CD4-positive, CD25-positive, alpha-beta regulatory T cell (primary cell): ENCODE measurements around the gene C3orf85. TPM values are rescaled to one million over a fixed set of nuclear protein-coding genes. Genes with fewer than 3 reads are reported as not detected.

Experiments
- ATAC-seq, 2 donors: fragments of 150-1000 bp; cut with Tn5 transposase; one replicate each; pipeline ENCODE4 v1.10.0; 2021; ENCODE audit warnings: low read depth in 2 of 2, moderate number of reproducible peaks in 2 of 2, moderate library complexity in 1 of 2
- DNase-seq, 3 donors: peaks; one replicate each; pipeline versions ENCODE4 v3.0.0 to v3.0.0-alpha.2; 2012 to 2022; ENCODE audit warnings: mixed read lengths in 1 of 3
- H3K27ac ChIP-seq: one replicate; pipeline ENCODE4 v1.7.0; 2013; ENCODE audit warnings: mild to moderate bottlenecking, low read length; ENCODE audit not compliant: insufficient read depth, poor library complexity, severe bottlenecking
- H3K27me3 ChIP-seq: one replicate; pipeline ENCODE4 v1.7.0; 2013; ENCODE audit warnings: low read length; ENCODE audit not compliant: control insufficient read depth, insufficient read depth
- H3K36me3 ChIP-seq: one replicate; pipeline ENCODE4 v1.7.0; 2013; ENCODE audit warnings: mild to moderate bottlenecking, low read length, moderate library complexity; ENCODE audit not compliant: control insufficient read depth, insufficient read depth
- H3K4me1 ChIP-seq: 2 replicates; pipeline ENCODE4 v1.7.0; 2013; ENCODE audit warnings: mild to moderate bottlenecking, low read length; ENCODE audit not compliant: insufficient read depth, control insufficient read depth, poor library complexity, severe bottlenecking
- H3K4me3 ChIP-seq: one replicate; pipeline ENCODE4 v1.7.0; 2013; ENCODE audit warnings: low read depth, mild to moderate bottlenecking, low read length, moderate library complexity
- H3K9me3 ChIP-seq, 2 experiments: 1 replicate in 1 of 2; 2 replicates in 1 of 2; pipeline ENCODE4 v1.7.0; 2013; ENCODE audit warnings: low read length in 2 of 2, mild to moderate bottlenecking in 1 of 2, moderate library complexity in 1 of 2; ENCODE audit not compliant: control insufficient read depth in 2 of 2
- H3K27ac Mint-ChIP-seq, 3 donors: one replicate each; pipeline ENCODE4 v1.8.0; 2020 to 2022; ENCODE audit warnings: mild to moderate bottlenecking in 3 of 3, mixed read lengths in 3 of 3, moderate library complexity in 2 of 3
- H3K27me3 Mint-ChIP-seq: one replicate; pipeline ENCODE4 v1.8.0; 2022; ENCODE audit warnings: mild to moderate bottlenecking, mixed read lengths
- H3K36me3 Mint-ChIP-seq: one replicate; pipeline ENCODE4 v1.8.0; 2020; ENCODE audit warnings: mixed read lengths
- H3K4me1 Mint-ChIP-seq, 4 donors: one replicate each; pipeline ENCODE4 v1.8.0; 2020 to 2022; ENCODE audit warnings: mixed read lengths in 4 of 4, mild to moderate bottlenecking in 1 of 4
- H3K4me3 Mint-ChIP-seq, 4 donors: one replicate each; pipeline ENCODE4 v1.8.0; 2020 to 2022; ENCODE audit warnings: mild to moderate bottlenecking in 4 of 4, mixed read lengths in 4 of 4, moderate library complexity in 3 of 4
- H3K9me3 Mint-ChIP-seq, 7 donors: one replicate each; pipeline ENCODE4 v1.8.0; 2020 to 2022; ENCODE audit warnings: mixed read lengths in 7 of 7, mild to moderate bottlenecking in 3 of 7, moderate library complexity in 2 of 7
- polyA plus RNA-seq, 4 donors: library from polyadenylated mRNA; unstranded; fragments of 300-500 nt; fragmentation: Illumina TruSeq; gene quantifications; one replicate each; pipeline ENCODE4 v1.2.3, GENCODE V29; 2021
- total RNA-seq: library from RNA; stranded (reverse); gene quantifications from one replicate; pipeline ENCODE4 v1.2.3, GENCODE V29; 2022

Gene C3orf85
- total and polyA plus RNA-seq, 5 donors from 2014 or later: not detected

DNA sequence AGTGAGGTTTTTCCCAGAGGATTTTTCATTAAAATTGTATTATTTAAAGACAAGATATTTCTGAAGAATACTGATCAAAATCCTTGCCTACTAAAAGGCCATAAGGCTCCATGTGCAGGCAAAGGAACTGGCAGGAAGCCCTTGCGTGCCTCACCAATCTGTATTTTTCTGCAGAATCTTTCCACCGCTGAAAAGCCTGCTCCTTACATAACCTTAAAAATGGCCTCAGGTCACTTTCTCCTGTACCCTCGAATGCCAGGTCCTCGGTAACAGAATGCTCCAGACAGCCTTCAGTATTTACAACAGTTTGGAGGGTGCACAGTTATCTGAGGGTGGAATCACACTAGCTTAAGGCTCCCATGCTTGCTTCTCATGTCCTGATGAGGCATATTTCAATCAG, 21.8 kb upstream of the C3orf85 start:
- DNase-seq (no peak), ATAC-seq (no peak)
- H3K4me3 ChIP-seq: no peak overlapping the region
- H3K27ac ChIP-seq: no peak overlapping the region
- H3K4me1 Mint-ChIP-seq: no peaks in the 10 kb centered on the region
- no peak overlapping the region for H3K27ac Mint-ChIP-seq
- H3K9me3 Mint-ChIP-seq: peaks cover 0 to 4% (median 0%) of the 10 kb centered on the region in 7 donors
- H3K9me3 ChIP-seq: no peaks in the 10 kb centered on the region
- no peaks in the 10 kb centered on the region for H3K36me3 ChIP-seq
- no peaks in the 10 kb centered on the region for H3K36me3 Mint-ChIP-seq
- H3K4me1 ChIP-seq: no peaks in the 10 kb centered on the region
- H3K27me3 Mint-ChIP-seq: peaks cover 16% of the 10 kb centered on the region
- no peaks in the 10 kb centered on the region for H3K27me3 ChIP-seq
- no peak overlapping the region for H3K4me3 Mint-ChIP-seq

GRCh38 chr3:109115451-109115850, 21.1 kb upstream of the C3orf85 start:
- H3K4me1 ChIP-seq: no peaks in the 10 kb centered on the region
- no peak overlapping the region for H3K27ac Mint-ChIP-seq
- no peaks in the 10 kb centered on the region for H3K4me1 Mint-ChIP-seq
- peaks cover 16% of the 10 kb centered on the region for H3K27me3 Mint-ChIP-seq
- peaks cover 0 to 4% (median 0%) of the 10 kb centered on the region in 7 donors for H3K9me3 Mint-ChIP-seq
- no peaks in the 10 kb centered on the region for H3K9me3 ChIP-seq
- H3K4me3 Mint-ChIP-seq: no peak overlapping the region
- H3K36me3 Mint-ChIP-seq: no peaks in the 10 kb centered on the region
- DNase-seq (no peak), ATAC-seq (no peak)
- no peak overlapping the region for H3K4me3 ChIP-seq
- H3K27ac ChIP-seq: no peak overlapping the region
- H3K36me3 ChIP-seq: no peaks in the 10 kb centered on the region
- no peaks in the 10 kb centered on the region for H3K27me3 ChIP-seq

GRCh38 chr3:109116031-109116430, 20.5 kb upstream of the C3orf85 start:
- Mint-ChIP-seq H3K36me3 (no peaks in the 10 kb centered on the region), H3K9me3 (peaks cover 0 to 4% (median 0%) of the 10 kb centered on the region in 7 donors), H3K4me1 (no peaks in the 10 kb centered on the region), H3K4me3 (no peak overlapping the region), H3K27ac (no peak overlapping the region), H3K27me3 (peaks cover 16% of the 10 kb centered on the region)
- ATAC-seq (no peak), DNase-seq (no peak)
- no peaks in the 10 kb centered on the region for H3K36me3 ChIP-seq
- H3K4me3 ChIP-seq: no peak overlapping the region
- H3K27ac ChIP-seq: no peak overlapping the region
- no peaks in the 10 kb centered on the region for H3K4me1 ChIP-seq
- H3K9me3 ChIP-seq: no peaks in the 10 kb centered on the region
- no peaks in the 10 kb centered on the region for H3K27me3 ChIP-seq

DNA sequence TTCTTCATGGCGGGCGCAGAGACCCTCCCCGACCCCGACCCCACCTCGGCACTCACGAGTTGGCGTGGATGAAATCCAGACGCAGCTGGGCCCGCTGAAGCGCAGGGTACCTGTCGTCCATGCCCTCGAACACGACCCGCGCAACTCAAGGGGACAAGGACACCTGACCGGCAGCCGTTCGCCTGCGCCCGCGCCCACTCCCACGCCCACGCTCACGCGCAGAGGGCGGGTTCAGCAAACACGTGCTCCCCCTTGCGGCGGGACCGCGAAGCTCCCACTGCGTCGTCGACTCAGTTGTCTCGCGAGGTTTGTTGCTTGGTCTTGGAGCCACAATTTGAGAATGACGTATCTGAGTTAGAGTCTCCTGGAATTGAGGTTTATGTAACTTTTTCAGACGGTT, 18.6 kb upstream of the C3orf85 start, which contains the start of gene MORC1:
Gene MORC1, minus strand, starts transcription at position 196 of the 400 bp plus-strand sequence. Its CDS starts 75 bp downstream, at position 121.
- DNase-seq (no peak), ATAC-seq (no peak)
- H3K27ac ChIP-seq: no peak within 1 kb of the TSS
- H3K9me3 ChIP-seq: no peaks in the 10 kb centered on the region
- Mint-ChIP-seq H3K4me1 (no peaks in the 10 kb centered on the region), H3K4me3 (peak within 1 kb of the TSS in 1 of 4 donors; percentile 53), H3K9me3 (peaks cover 0 to 10% (median 0%) of the 10 kb centered on the region in 7 donors), H3K27ac (no peak within 1 kb of the TSS), H3K27me3 (peaks cover 14% of the 10 kb centered on the region), H3K36me3 (no peaks in the 10 kb centered on the region)
- H3K36me3 ChIP-seq: no peaks in the 10 kb centered on the region
- no peaks in the 10 kb centered on the region for H3K27me3 ChIP-seq
- no peak within 1 kb of the TSS for H3K4me3 ChIP-seq
- no peaks in the 10 kb centered on the region for H3K4me1 ChIP-seq

GRCh38 chr3:109118584-109118983, 17.9 kb upstream of the C3orf85 start:
- peaks cover 13% of the 10 kb centered on the region for H3K27me3 Mint-ChIP-seq
- H3K4me1 Mint-ChIP-seq: no peaks in the 10 kb centered on the region
- Histone ChIP-seq H3K4me1 (no peaks in the 10 kb centered on the region), H3K27ac (no peak overlapping the region), H3K27me3 (no peaks in the 10 kb centered on the region), H3K36me3 (no peaks in the 10 kb centered on the region), H3K9me3 (no peaks in the 10 kb centered on the region), H3K4me3 (no peak overlapping the region)
- DNase-seq: no peak
- no peak overlapping the region for H3K27ac Mint-ChIP-seq
- no peak for ATAC-seq
- H3K9me3 Mint-ChIP-seq: peaks cover 0 to 11% (median 0%) of the 10 kb centered on the region in 7 donors
- no peak overlapping the region for H3K4me3 Mint-ChIP-seq
- H3K36me3 Mint-ChIP-seq: no peaks in the 10 kb centered on the region

GRCh38 chr3:109122690-109123089, 13.8 kb upstream of the C3orf85 start:
- H3K4me3 ChIP-seq: no peak overlapping the region
- H3K9me3 ChIP-seq: no peaks in the 10 kb centered on the region
- H3K27me3 ChIP-seq: no peaks in the 10 kb centered on the region
- peaks cover 0 to 11% (median 3%) of the 10 kb centered on the region in 7 donors for H3K9me3 Mint-ChIP-seq
- no peak overlapping the region for H3K27ac Mint-ChIP-seq
- H3K27ac ChIP-seq: no peak overlapping the region
- no peaks in the 10 kb centered on the region for H3K36me3 Mint-ChIP-seq
- H3K36me3 ChIP-seq: no peaks in the 10 kb centered on the region
- H3K4me1 ChIP-seq: no peaks in the 10 kb centered on the region
- no peak for ATAC-seq
- H3K4me3 Mint-ChIP-seq: no peak overlapping the region
- H3K27me3 Mint-ChIP-seq: peaks cover 4% of the 10 kb centered on the region
- H3K4me1 Mint-ChIP-seq: no peaks in the 10 kb centered on the region
- no peak for DNase-seq

- Histone ChIP-seq H3K27me3 (no peaks in the 10 kb centered on the region), H3K36me3 (no peaks in the 10 kb centered on the region), H3K4me3 (no peak overlapping the region), H3K9me3 (no peaks in the 10 kb centered on the region), H3K27ac (no peak overlapping the region), H3K4me1 (no peaks in the 10 kb centered on the region)
- H3K4me3 Mint-ChIP-seq: no peak overlapping the region
- peaks cover 4% of the 10 kb centered on the region for H3K27me3 Mint-ChIP-seq
- H3K4me1 Mint-ChIP-seq: no peaks in the 10 kb centered on the region
- no peak overlapping the region for H3K27ac Mint-ChIP-seq
- DNase-seq (no peak), ATAC-seq (no peak)
- H3K9me3 Mint-ChIP-seq: peaks cover 0 to 10% (median 4%) of the 10 kb centered on the region in 7 donors
- H3K36me3 Mint-ChIP-seq: no peaks in the 10 kb centered on the region
These were observed 10.6 kb upstream of the C3orf85 start for GRCh38 chr3:109125902-109126301.

DNA sequence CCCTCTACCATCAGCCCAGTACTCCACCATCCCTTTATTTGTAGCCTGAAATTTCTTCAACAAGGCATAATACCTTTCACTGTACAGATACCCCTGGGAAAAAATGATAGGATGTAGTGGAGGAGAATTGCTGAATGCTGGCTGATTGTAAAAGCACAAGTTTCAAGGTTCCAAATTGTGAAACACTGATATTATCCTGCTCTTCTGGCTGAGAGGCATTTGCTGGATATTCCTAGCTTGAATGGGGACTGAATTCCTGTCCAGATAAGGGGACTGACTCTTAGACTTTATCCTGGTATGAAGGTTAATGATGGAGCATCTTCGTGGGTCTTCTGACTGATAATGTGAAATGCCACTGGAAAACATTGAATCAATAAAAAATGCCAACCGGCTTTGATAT, 9.0 kb upstream of the C3orf85 start:
- no peak for DNase-seq
- Mint-ChIP-seq H3K4me3 (no peak overlapping the region), H3K27ac (no peak overlapping the region), H3K9me3 (peaks cover 0 to 7% (median 4%) of the 10 kb centered on the region in 7 donors), H3K4me1 (no peaks in the 10 kb centered on the region), H3K27me3 (peaks cover 4% of the 10 kb centered on the region), H3K36me3 (no peaks in the 10 kb centered on the region)
- no peak for ATAC-seq
- H3K27me3 ChIP-seq: no peaks in the 10 kb centered on the region
- no peaks in the 10 kb centered on the region for H3K9me3 ChIP-seq
- H3K27ac ChIP-seq: no peak overlapping the region
- no peak overlapping the region for H3K4me3 ChIP-seq
- no peaks in the 10 kb centered on the region for H3K4me1 ChIP-seq
- no peaks in the 10 kb centered on the region for H3K36me3 ChIP-seq
